ENCODE measurements around the gene TNPO2.
A peak's percentile ranks its signal among the peaks of the same experiment; 100 is the strongest.
"Not testable (repeated sequence)": the region's sequence is repeated elsewhere in the genome, so short reads cannot be mapped to it uniquely, and the experiment has no call there.

Gene TNPO2

DNA sequence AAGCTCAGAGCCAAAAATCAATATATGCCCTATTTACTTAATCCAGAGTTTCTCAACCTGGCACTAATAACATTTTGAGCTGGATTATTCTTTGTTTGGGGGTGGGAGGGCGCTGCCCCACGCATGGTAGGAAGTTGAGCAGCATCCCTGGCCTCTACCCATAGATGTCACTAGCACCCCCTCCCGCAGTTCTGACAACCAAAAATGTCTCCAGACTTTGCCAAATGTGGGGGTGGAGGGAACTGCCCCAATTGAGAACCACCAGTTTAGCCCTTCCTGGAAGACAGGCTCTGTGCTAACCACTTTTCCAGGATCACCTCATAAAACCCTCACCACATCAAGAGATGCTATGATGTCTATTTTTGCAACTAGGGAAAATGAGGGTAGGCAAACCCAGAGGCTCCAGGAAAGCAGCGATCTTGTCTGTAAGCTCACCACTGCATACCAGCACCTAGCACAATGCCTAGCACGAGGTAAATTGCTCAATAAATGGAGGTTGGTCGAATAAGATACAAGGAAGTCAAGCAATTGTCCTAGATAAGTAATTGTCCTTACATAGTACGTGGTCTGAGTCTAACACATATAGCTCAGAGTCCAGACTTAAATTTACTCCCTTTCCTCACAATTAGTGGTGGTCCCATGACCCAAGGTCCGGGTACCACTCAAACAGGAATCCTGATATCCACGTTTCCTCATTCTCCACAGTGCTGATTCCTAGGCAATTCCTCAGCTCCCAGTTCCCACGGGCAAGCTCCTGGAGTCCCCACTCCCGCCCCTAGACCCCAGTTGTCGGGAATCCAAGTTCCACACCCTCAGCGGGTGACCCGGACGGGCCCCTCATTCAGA lies 9.9 kb upstream of the TNPO2 start:
- Histone ChIP-seq H3K4me1 (ENCODE audit: control insufficient read depth, insufficient read depth, low read length) (peaks cover 28% of the 10 kb centered on the region), H3K27me3 (ENCODE audit: control insufficient read depth, insufficient read depth, low read length) (no peaks in the 10 kb centered on the region), H3K4me2 (ENCODE audit: low read length) (peak overlapping the region; percentile 96), H3K9me3 (replicated peaks; ENCODE audit: low read length) (no peaks in the 10 kb centered on the region), H3K4me3 (ENCODE audit: low read length) (peak overlapping the region; percentile 81), H3K9ac (ENCODE audit: low read depth, low read length) (peak overlapping the region; percentile 100), H3K36me3 (ENCODE audit: insufficient read depth, low read length) (peaks cover 30% of the 10 kb centered on the region)

DNA sequence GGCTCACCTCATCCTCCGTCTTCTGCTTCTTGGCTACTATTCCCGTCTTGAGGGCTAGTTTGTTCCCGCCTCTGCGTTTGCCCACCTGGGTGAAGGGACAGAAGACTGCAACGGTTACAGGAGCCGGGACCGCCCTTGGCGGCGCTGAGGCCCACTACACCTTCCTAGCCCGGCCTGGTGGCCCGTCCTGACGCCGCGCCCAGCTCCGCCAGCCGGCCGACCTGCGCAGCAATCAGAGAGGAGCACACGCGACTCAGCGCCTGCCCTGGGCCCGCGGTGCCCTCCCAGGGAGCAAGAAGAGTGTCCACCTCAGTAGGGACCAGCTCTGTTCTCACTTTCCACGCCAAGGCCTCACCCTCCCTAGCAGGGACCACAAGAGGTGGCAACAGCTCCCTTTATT lies 7.6 kb upstream of the TNPO2 start:
- Histone ChIP-seq H3K36me3 (ENCODE audit: insufficient read depth, low read length) (peaks cover 42% of the 10 kb centered on the region), H3K4me3 (ENCODE audit: low read length) (no peak overlapping the region)

DNA sequence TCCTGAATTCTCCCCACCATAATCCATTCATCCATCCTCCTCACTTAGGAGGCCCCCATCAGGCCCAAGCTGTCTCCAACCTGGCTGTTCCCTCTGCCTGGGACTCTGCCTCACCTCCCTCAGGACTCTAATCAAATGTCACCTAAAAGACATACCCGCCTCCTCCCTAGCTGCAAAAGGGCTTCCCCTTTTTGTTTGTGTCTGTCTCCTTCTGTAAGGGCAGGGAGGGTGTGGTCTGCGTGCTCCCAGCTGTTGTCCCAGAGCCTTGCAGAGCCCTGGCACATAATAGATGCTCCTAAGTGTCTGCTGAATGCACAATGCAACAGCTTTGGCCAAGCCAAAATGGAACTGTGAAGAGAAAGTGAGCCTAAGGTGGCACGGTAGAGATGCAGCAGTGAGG lies 6.3 kb upstream of the TNPO2 start:
- H3K4me3 ChIP-seq (ENCODE audit: low read length) = no peak overlapping the region
- H3K27me3 ChIP-seq (ENCODE audit: control insufficient read depth, insufficient read depth, low read length) = no peaks in the 10 kb centered on the region
- H3K36me3 ChIP-seq (ENCODE audit: insufficient read depth, low read length) = peaks cover 42% of the 10 kb centered on the region
- H3K4me1 ChIP-seq (ENCODE audit: control insufficient read depth, insufficient read depth, low read length) = peaks cover 17% of the 10 kb centered on the region
- H3K9ac ChIP-seq (ENCODE audit: low read depth, low read length) = no peak overlapping the region
- no peaks in the 10 kb centered on the region for H3K9me3 ChIP-seq (replicated peaks; ENCODE audit: low read length)
- no peak overlapping the region for H3K4me2 ChIP-seq (ENCODE audit: low read length)

More for the DNA sequence above, 7.6 kb upstream of the TNPO2 start:
- Histone ChIP-seq H3K9ac (ENCODE audit: low read depth, low read length) (no peak overlapping the region), H3K9me3 (replicated peaks; ENCODE audit: low read length) (no peaks in the 10 kb centered on the region), H3K4me2 (ENCODE audit: low read length) (no peak overlapping the region), H3K4me1 (ENCODE audit: control insufficient read depth, insufficient read depth, low read length) (peaks cover 17% of the 10 kb centered on the region), H3K27me3 (ENCODE audit: control insufficient read depth, insufficient read depth, low read length) (no peaks in the 10 kb centered on the region)

DNA sequence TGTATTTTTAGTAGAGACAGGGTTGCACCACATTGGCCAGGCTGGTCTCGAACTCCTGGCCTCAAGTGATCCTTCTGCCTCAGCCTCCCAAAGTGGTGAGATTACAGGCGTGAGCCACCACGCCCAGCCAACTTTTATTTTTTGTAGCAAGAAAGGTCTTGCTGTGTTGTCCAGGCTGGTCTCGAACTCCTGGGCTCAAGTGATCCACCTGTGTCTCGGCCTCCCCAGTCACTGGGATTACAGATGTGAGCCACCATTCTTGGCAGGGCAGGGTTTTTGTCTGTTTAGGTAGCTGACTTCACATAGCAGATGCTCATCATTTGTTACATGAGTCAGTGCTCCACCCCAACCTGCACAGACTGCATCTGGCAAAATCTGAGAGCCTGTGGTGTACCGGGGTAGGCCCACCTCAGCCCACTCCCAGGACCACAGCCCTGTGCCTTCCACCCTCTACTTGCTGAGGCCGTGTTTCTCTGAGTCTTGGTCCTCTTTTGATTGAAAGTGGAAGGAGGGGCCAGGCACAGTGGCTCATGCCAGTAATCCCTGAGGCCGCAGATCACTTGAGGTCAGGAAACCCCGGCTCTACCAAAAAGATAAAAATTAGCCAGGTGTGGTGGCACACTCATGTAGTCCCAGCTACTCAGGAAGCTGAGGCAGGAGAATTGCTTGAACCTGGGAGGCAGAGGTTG lies 4.2 kb upstream of the TNPO2 start:
- Histone ChIP-seq H3K9ac (ENCODE audit: low read depth, low read length) (no peak overlapping the region), H3K9me3 (replicated peaks; ENCODE audit: low read length) (no peaks in the 10 kb centered on the region), H3K4me2 (ENCODE audit: low read length) (no peak overlapping the region), H3K4me1 (ENCODE audit: control insufficient read depth, insufficient read depth, low read length) (peaks cover 18% of the 10 kb centered on the region), H3K4me3 (ENCODE audit: low read length) (no peak overlapping the region), H3K36me3 (ENCODE audit: insufficient read depth, low read length) (peaks cover 42% of the 10 kb centered on the region), H3K27me3 (ENCODE audit: control insufficient read depth, insufficient read depth, low read length) (no peaks in the 10 kb centered on the region)

DNA sequence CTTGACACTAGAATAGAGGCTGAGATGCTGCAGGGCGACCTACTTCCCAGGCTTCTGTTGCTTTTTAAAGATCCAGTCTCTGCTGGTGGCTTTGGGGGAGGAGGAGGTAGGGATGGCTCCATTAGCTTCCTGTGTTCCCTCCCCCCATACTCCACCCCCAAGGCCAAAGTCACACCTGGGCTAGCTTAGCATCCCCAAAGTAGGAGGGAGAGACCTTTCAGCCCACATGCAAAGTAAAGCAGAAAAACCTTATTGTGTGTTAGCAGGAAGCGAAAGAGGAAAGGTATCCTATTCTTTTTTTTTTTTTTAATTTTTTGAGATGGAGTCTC lies 3.2 kb upstream of the TNPO2 start:
- Histone ChIP-seq H3K27me3 (ENCODE audit: control insufficient read depth, insufficient read depth, low read length) (no peaks in the 10 kb centered on the region), H3K36me3 (ENCODE audit: insufficient read depth, low read length) (peaks cover 42% of the 10 kb centered on the region), H3K9ac (ENCODE audit: low read depth, low read length) (no peak overlapping the region), H3K4me3 (ENCODE audit: low read length) (no peak overlapping the region), H3K4me1 (ENCODE audit: control insufficient read depth, insufficient read depth, low read length) (peaks cover 11% of the 10 kb centered on the region), H3K4me2 (ENCODE audit: low read length) (no peak overlapping the region), H3K9me3 (replicated peaks; ENCODE audit: low read length) (no peaks in the 10 kb centered on the region)

DNA sequence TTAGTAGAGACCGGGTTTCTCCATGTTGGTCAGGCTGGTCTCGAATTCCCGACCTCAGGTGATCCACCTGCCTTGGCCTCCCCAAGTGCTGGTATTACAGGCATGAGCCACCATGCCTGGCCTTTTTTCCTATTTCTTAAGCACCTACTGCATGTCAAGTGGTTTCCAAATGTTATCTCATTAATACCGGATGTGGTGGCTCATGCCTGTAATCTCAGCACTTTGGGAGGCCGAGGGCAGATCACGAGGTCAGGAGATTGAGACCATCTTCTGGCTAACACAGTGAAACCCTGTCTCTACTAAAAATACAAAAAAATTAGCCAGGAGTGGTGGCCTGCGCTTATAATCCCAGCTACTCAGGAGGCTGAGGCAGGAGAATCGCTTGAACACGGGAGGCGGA lies 1.9 kb upstream of the TNPO2 start:
- H3K4me1 ChIP-seq (ENCODE audit: control insufficient read depth, insufficient read depth, low read length); H3K4me3 ChIP-seq (ENCODE audit: low read length); H3K27me3 ChIP-seq (ENCODE audit: control insufficient read depth, insufficient read depth, low read length); H3K4me2 ChIP-seq (ENCODE audit: low read length); H3K9me3 ChIP-seq (replicated peaks; ENCODE audit: low read length); H3K9ac ChIP-seq (ENCODE audit: low read depth, low read length): not testable (repeated sequence)
- peaks cover 34% of the 10 kb centered on the region for H3K36me3 ChIP-seq (ENCODE audit: insufficient read depth, low read length)

DNA sequence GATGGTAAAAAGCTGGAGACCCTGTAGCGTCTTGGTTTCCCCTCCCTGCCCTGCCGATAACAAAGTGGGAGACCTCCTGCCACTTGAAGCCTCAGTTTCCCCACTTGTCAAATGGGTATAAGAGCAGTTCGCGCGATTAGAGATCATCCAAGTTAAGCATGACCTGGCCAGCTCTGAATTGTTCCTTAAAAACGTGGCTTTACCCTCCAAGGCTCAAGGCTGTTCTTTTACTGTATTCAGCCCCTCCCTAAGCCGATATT lies 421 bp downstream of the TNPO2 start:
- Histone ChIP-seq H3K27me3 (ENCODE audit: control insufficient read depth, insufficient read depth, low read length) (no peaks in the 10 kb centered on the region), H3K36me3 (ENCODE audit: insufficient read depth, low read length) (peaks cover 25% of the 10 kb centered on the region), H3K4me3 (ENCODE audit: low read length) (peak overlapping the region; percentile 88), H3K9ac (ENCODE audit: low read depth, low read length) (peak overlapping the region; percentile 91), H3K4me1 (ENCODE audit: control insufficient read depth, insufficient read depth, low read length) (peaks cover 24% of the 10 kb centered on the region), H3K4me2 (ENCODE audit: low read length) (peak overlapping the region; percentile 97), H3K9me3 (replicated peaks; ENCODE audit: low read length) (no peaks in the 10 kb centered on the region)

DNA sequence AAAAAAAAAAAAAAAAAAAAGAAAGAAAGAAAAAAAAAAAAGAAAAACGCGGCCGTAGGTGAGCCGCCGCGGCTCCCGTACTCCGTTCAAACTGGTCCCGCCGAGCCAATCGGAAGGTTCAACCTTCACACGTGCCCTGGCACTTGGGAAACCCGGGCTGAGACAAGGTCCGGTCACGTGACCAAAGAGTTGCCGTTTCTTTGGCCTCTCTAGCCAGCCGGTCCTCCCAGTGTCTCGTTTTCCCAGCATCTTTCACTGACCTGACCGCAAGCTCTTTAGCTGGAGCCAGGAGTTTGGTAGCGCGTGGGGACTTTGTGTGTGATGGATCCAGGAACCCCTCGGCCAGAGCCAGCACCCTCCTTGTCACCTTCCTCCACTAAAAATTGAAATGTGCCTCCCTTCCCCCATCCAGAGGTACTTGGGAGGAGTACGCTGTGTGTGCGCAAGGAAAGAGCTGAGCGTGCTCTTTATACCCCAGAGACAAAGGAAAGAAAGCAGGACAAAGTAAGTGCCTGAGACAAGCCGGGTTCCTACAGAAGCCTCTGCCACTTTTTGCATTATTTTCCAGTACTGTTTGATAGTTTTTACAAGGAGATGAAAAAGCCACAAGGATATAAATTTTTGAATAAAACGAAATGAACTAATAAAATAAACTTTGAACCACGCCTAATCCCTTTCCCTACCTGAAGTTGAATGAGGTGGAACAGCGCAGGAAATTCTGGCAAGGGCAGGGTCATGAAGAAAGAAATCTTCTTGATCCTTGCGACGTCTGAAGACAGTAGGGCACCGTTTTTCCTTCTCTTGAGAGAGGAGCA lies 959 bp downstream of the TNPO2 start:
- Histone ChIP-seq H3K9ac (ENCODE audit: low read depth, low read length) (peak overlapping the region; percentile 91), H3K36me3 (ENCODE audit: insufficient read depth, low read length) (peaks cover 24% of the 10 kb centered on the region), H3K27me3 (ENCODE audit: control insufficient read depth, insufficient read depth, low read length) (no peaks in the 10 kb centered on the region), H3K9me3 (replicated peaks; ENCODE audit: low read length) (no peaks in the 10 kb centered on the region), H3K4me3 (ENCODE audit: low read length) (peak overlapping the region; percentile 88), H3K4me2 (ENCODE audit: low read length) (peak overlapping the region; percentile 97), H3K4me1 (ENCODE audit: control insufficient read depth, insufficient read depth, low read length) (peaks cover 26% of the 10 kb centered on the region)

DNA sequence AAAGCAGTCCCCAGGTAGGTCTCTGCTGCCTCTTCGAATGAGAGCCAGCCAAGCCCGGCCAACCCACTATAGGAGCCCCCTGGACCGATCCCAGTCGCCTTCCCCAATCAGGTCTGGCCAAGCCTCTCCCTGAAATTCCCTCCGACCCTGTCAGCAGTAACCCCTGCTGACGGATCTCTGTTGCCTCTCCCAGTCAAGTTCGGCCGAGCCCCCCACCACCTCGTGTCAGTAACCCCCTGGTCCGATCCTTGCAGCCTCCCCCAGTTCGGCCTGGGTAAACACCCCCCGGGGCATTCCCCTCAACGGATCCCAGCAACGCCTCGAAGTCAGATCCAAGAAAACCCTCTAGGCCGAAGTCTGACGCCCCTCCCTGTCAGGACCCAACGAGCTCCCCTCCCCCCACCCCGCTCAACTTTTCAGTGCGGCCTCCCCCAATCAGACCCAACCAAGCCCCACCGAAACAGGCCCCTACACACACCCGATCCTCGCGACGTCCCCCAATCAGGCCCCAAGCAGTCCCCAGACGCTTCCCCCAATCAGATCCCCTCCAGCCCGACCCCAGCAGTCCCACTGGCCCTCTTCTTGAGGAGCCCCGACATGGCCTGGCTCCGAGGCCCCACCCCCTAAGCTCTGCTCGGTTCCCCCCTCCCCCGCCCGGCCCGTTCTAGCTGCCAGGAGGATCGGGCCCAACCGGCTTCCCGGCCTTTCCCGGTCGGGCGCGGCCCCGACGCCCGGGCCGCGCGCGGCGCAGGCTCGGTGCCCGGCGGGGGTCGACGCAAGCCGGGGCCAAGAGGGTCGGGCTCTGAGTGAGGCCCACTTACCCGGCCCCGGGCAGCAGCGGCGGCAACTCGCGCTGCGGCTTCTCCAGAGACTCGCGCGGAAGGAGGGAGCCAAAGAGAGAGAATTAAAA lies 1.8 kb downstream of the TNPO2 start:
- peak overlapping the region; percentile 91 for H3K9ac ChIP-seq (ENCODE audit: low read depth, low read length)
- H3K36me3 ChIP-seq (ENCODE audit: insufficient read depth, low read length) = peaks cover 27% of the 10 kb centered on the region
- peak overlapping the region; percentile 88 for H3K4me3 ChIP-seq (ENCODE audit: low read length)
- H3K9me3 ChIP-seq (replicated peaks; ENCODE audit: low read length) = no peaks in the 10 kb centered on the region
- H3K4me1 ChIP-seq (ENCODE audit: control insufficient read depth, insufficient read depth, low read length) = peaks cover 26% of the 10 kb centered on the region
- H3K27me3 ChIP-seq (ENCODE audit: control insufficient read depth, insufficient read depth, low read length) = no peaks in the 10 kb centered on the region
- peak overlapping the region; percentile 100 for H3K4me2 ChIP-seq (ENCODE audit: low read length)

DNA sequence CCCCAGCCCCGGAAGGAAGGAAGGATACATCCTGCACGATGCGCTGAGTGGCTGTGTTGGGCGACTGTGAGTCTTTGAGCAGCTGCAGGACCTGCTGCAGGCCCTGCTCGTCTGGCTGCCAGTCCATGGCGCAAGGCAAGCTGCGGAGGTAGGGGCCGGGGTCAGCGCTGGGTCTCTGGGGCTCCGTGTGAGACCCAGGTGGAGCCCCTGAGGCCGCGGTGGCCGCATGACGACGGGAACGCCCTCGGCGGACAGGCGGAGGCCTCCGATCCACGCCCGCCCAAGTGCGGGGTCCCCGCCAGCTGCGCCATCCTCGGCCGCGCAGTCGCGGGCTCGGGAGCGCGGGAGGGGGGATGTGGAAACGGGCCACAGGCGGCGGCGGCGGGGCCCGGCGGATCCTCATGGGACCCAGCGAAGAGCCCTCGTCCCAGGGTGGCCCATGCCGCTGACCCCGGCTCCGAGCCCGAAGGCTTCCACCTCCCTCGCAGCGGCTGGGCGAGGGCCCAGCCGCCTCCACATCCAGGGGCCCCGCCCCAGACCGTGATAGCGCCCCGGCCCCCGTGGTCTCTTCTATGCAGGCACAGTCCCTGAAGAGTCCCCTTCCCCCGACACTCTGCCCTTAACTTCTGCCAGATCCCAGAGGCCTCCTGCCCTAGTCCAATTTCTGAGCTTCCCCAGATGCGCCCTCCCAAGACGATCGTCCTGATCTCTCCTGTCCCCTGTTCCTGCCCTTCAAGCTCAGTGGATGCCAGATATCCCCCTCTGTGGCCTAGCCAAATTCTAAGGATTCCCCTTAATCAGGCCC lies 2.7 kb downstream of the TNPO2 start:
- no peaks in the 10 kb centered on the region for H3K27me3 ChIP-seq (ENCODE audit: control insufficient read depth, insufficient read depth, low read length)
- H3K9me3 ChIP-seq (replicated peaks; ENCODE audit: low read length) = no peaks in the 10 kb centered on the region
- peaks cover 30% of the 10 kb centered on the region for H3K36me3 ChIP-seq (ENCODE audit: insufficient read depth, low read length)
- H3K4me2 ChIP-seq (ENCODE audit: low read length) = peak overlapping the region; percentile 100
- peaks cover 26% of the 10 kb centered on the region for H3K4me1 ChIP-seq (ENCODE audit: control insufficient read depth, insufficient read depth, low read length)
- H3K4me3 ChIP-seq (ENCODE audit: low read length) = peak overlapping the region; percentile 88
- H3K9ac ChIP-seq (ENCODE audit: low read depth, low read length) = peak overlapping the region; percentile 91
